Right forelimb (tissue), 1 donor: Measurements from ENCODE around the gene TWSG1.
A peak's percentile ranks its signal among the peaks of the same experiment; 100 is the strongest.

Source experiments
- DNase-seq: peaks from one replicate; pipeline ENCODE4 v3.0.0-alpha.2; 2018

Gene TWSG1

DNA sequence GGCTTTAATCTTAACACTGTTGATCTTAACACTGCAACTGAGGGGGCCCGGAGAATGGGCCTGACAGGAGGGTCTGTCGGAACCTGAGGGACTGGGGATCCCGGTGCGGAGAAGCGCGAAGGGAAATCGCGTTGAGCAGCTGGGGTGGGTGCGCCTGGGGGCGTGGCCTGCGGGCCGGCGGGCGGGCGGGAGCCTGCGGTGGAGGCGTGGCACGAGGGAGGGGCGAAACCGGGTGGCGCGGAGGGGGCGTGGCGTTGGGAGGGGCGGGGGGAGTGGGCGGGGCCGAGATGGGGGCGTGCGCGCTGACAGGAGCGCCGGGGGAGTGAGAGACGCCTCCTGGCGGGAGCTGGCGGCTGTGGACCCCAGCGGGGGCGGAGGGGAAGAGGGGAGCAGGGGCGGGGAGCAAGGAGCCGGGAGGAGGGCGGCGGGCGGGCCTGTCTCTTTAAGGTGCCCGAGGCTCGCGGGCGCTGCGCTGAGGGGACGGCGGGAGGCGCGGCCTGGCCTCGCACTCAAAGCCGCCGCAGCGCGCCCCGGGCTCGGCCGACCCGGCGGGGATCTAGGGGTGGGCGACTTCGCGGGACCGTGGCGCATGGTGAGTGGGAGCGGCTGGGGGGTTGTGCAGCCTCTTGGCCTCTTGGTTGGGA is at the start of gene TWSG1:
TWSG1 (plus strand) TSS at position 445 of the 644 bp plus-strand sequence. CDS start 2,457 bp downstream, outside the sequence.
- peak; percentile 98 for DNase-seq

DNA sequence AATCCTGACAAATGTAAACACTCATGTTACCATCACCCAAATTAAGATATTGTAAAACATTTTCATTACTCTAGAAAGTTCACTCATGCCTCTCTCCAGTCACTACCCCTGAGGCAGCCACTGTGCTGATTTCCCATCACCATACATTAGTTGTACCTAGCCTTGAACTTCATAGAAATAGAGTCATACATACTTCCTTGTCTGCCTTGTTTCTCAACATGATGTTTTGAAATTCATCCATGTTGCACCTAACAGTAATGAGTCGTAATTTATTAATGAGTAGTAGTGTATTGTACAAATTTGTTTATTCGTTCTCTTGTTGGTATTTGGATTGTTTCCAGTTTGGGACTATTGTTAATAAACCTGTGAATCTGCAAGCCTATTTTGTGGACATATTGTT is 49.0 kb upstream of the TWSG1 start:
- DNase-seq: no peak

DNA sequence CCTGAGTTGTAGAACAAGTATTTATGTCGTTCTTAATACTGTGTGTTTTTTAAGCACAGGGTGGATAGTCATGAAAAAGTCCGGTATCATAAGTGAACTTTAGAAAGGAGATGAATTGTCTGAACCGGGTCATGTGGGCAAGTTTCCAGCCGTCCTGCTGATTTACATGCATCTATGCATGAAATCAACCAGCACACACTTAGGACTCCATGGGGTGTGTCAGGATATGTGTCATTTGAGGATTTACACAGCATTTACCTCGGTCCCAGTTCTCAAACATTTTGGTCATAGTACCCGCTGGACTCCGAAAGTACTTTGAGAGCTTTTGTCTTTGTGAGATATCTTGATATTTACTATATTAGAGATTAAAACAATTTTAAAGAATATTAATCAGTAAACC is 47.5 kb upstream of the TWSG1 start:
- no peak for DNase-seq

DNA sequence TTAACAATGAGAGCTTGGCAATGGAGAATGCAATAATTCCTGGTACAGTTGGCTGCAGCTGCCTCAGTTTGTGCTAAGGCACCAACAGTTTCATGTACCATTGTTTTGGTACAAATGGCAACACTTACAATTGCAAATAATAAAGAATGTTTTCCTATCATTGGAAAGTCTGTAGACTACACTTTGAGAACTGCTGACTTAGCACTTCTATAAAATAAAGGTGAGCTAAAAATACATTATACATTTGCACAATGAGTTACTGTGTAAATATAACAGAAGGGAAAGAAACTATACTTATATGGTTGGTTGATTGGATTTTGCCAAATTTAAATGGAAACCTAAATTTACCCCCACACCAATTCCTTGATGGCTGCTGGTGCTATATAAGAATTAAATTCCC is 44.9 kb upstream of the TWSG1 start:
- no peak for DNase-seq

GRCh38 chr18:9290156-9290555 is 44.4 kb upstream of the TWSG1 start:
- no peak for DNase-seq

DNA sequence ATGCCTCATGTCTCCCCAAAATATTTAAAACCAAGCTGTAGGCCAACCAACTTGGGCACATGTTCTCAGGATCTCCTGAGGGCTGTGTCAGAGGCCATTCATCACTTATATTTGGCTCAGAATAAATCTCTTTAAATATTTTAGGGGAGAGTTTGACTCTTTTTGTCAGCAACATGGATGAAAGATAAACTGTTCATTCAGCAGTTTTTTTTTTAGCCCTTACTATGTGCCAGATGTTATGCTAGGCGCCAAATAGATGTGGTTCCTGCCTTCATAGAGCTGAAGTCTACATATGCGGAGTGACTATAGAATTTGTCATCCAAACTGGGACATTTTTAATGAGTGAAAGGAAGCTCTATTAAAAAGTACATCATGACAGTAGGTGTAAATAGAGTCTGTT is 42.5 kb upstream of the TWSG1 start:
- no peak for DNase-seq

DNA sequence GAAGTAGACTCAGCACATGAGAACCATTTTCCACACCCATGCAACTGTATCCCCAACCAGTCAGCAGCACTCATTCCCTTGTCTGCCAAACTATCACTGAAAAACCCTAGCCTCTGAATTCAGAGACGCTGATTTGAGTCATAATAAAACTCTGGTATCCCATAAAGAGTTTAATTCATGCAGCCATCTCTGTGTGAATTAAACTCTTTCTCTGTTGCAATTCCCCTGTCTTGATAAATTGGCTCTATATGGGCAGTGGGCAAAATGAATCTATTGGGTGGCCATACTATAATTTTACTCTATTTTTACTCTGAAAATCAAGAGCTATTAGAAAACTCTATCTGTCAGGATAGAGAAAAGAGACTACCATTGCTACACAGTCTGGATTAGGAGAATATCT is 40.6 kb upstream of the TWSG1 start:
- no peak for DNase-seq

- no peak for DNase-seq
Measured at GRCh38 chr18:9296233-9297006, 38.2 kb upstream of the TWSG1 start.

DNA sequence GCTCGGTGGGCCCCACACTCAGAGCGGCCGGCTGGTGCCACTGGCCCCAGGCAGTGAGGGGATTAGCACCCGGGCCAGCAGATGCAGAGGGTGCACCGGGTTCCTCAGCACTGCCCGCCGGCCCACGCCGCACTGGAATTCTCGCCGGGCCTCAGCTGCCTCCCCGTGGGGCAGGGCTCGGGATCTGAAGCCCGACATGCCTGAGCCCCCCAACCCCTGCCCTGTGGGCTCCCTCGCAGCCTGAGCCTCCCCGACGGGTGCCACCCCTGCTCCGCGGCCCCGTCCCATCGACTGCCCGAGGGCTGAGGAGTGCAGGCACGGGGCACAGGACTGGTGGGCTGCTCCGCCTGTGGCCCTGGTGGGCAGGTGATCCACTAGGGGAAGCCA is 37.6 kb upstream of the TWSG1 start:
- no peak for DNase-seq

GRCh38 chr18:9304388-9305070 is 30.0 kb upstream of the TWSG1 start:
- DNase-seq: no peak

- no peak for DNase-seq
Measured at GRCh38 chr18:9319333-9319732, 15.2 kb upstream of the TWSG1 start.

DNA sequence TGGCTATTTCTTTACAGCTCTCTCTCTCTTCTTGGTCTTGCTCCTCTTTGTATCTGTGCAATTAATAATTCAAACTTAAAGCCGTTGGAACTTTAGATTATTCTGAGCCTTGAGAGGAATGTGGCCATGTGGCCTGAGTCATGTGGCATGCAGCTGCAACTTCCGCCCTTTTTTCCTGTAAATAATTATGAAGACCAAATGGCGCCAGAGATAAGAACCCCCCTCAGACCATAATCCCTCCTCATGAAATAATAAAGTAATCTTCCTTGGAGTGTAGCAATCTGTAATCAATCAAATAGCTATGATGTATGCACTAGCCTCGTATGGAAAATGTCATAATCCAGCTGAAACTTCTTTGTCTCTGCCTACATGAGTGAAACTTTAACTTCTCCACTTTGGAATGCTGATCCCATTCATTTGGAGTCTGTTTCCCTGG is 13.5 kb upstream of the TWSG1 start:
- DNase-seq: no peak

DNA sequence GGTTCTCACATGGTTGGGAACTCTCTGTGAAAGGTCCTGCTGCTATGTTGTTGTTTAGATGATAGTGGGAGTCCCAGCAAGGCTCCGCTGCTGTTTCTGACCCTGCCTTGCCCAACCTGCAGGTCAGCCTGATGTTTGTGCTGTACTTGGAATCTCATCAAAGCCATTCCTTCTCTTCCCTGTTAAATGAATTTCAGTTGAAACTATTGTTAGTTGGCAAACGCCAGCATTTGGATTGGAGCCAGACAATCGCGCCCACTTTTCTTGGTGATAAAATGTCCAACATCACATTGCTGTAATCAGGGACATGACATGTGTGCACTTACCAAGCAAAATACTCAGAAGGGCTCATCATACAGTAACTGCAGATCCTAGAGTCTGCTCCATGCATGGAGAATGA is 12.8 kb upstream of the TWSG1 start:
- no peak for DNase-seq

DNA sequence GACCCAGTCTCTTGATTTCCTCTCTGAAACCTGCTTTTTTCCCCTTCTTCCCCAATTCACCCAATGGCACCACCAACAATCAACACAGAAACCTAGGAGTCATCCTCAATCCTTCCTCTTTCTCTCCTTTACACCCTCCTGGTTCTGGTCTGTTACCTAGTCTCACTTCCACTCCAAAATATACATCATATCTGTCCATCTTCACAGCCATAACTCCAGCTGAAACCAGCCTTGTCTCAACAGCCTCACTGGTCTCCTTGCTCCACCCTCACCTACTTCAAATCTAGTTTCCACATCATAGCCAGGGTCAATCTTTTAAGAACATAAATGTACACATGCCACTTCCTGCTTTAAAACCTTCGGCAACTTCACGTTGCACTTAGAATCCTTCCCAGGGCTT is 11.8 kb upstream of the TWSG1 start:
- no peak for DNase-seq

- no peak for DNase-seq
Measured at GRCh38 chr18:9323750-9324445, 10.7 kb upstream of the TWSG1 start.

DNA sequence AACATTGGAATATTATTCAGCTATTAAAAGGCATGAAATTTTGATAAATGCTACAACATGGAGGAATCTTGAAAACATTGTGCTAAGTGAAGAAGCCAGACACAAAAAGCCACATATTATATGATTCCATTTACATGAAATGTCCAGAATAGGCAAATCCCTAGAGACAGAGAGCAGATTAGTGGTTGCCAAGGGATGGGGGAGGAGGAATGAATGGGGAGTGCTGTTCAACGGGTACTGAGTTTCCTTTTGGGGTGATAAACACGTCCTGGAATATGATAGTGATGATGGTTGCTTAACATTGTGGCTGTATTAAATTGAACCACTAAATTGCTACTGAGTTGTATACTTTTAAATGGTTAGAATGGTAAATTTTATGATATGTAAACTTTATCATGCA is 8.9 kb upstream of the TWSG1 start:
- no peak for DNase-seq

DNA sequence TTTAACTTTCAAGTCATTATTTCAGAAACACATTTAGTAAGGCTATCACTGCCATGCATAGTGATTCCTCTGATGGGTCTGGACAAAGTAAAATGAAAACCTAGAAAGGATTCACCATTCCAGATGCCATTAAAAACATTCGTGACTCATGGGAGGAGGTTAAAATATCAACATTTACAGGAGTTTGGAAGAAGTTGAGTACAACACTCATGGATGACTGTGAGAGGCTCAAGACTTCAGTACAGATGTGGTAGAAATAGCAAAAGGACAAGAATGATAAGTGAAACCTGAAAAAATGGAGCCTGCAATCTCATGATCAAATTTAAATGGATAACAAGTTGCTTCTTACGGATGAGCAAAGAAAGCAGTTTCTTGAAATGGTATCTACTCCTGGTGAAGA is 5.8 kb upstream of the TWSG1 start:
- DNase-seq: no peak

DNA sequence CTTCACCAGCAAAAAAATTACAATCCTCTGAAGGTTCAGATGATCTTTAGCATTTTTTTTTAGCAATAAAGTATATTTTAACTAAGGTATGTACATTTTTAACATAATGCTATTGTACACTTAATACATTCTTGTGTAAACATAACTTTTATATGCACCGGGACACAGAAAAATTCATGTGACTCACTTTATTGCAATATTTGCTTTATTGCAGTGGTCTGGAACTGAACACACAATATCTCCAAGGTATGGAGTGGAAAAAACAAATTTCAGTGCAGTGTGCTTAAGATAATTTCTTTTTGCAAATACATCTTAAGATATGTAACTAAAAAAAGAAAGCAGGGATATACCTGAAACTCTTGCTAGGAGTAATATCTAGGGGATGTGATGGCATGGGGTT is 5.1 kb upstream of the TWSG1 start:
- no peak for DNase-seq

DNA sequence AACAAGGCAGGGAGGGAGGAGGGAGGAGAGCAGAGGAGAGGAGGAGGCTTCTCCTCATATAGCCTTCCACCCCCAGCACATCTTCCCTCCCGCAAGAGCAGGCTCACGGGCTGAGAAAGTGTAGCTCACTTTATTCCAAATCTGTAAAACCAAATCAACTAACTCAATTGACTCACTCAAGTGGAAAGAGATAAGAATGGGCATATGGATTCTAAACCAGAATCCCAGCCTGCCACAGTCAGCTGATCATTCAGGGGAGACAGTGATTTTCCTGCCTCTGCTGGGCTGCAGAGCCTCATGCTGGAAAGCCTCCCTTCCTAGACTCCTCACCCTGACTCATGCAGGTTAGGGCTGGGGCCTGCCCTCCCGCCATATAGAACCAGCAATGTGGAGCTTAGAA is 4.2 kb upstream of the TWSG1 start:
- DNase-seq: no peak

- no peak for DNase-seq
Measured at GRCh38 chr18:9333441-9334328, 888 bp upstream of the TWSG1 start.

- no peak for DNase-seq
Measured at GRCh38 chr18:9334973-9335696, 562 bp downstream of the TWSG1 start.

- no peak for DNase-seq
Measured at GRCh38 chr18:9335697-9336045, 1.1 kb downstream of the TWSG1 start.
